PC-3 (cell line): Measurements from ENCODE around the gene BANK1. TPM values are rescaled to one million over a fixed set of nuclear protein-coding genes. Genes with fewer than 3 reads are reported as not detected.
A peak's percentile ranks its signal among the peaks of the same experiment; 100 is the strongest.

Experiments
- ATAC-seq: fragments of 200-7000 bp; cut with Tn5 transposase; 2 replicates; pipeline ENCODE4 v1.9.1; 2020; ENCODE audit warnings: mild to moderate bottlenecking, moderate library complexity
- BruUV-seq: library from RNA; stranded (reverse); fragments of 400-500 nt; replicated peaks from 2 replicates; lab custom pipeline; 2021; lab: Mats Ljungman, UMichigan
- CTCF ChIA-PET: fragments of 300-600 bp; sonication (Branson Sonifier 250); formaldehyde crosslinking; loops from one replicate; lab custom pipeline; 2022; ENCODE audit warnings: antibody characterized with exemption; lab: Charles Lee
- POLR2A ChIA-PET: fragments of 300-600 bp; sonication (Branson Sonifier 250); formaldehyde crosslinking; loops from one replicate; lab custom pipeline; 2022; ENCODE audit warnings: antibody characterized with exemption; ENCODE audit not compliant: unreplicated experiment; lab: Charles Lee
- DNase-seq: peaks from one replicate; pipeline ENCODE4 v3.0.0-alpha.2; 2015
- H2AFZ ChIP-seq: fragments of 300-600 bp; sonication (generic); 2 replicates; pipeline ENCODE4 v1.6.0; 2016; ENCODE audit warnings: antibody characterized with exemption, low read length
- H3F3A ChIP-seq: fragments of 300-600 bp; sonication (generic); one replicate; pipeline ENCODE4 v1.6.0; 2017; ENCODE audit warnings: antibody characterized with exemption, low read length, control low read depth, mild to moderate bottlenecking; ENCODE audit not compliant: unreplicated experiment
- H3K27ac ChIP-seq: fragments of 300-600 bp; sonication (generic); 2 replicates; pipeline ENCODE4 v1.5.1; 2016; ENCODE audit warnings: mild to moderate bottlenecking, low read length
- H3K27me3 ChIP-seq: fragments of 300-600 bp; sonication (generic); 2 replicates; pipeline ENCODE4 v1.6.1; 2016; ENCODE audit warnings: low read length, mixed read lengths
- H3K36me3 ChIP-seq: fragments of 300-600 bp; sonication (generic); 2 replicates; pipeline ENCODE4 v1.6.1; 2016; ENCODE audit warnings: low read depth, mixed run types, low read length, mixed read lengths
- H3K4me1 ChIP-seq: fragments of 300-600 bp; sonication (generic); 2 replicates; pipeline ENCODE4 v1.5.1; 2016; ENCODE audit warnings: low read length; ENCODE audit not compliant: insufficient read depth
- H3K4me2 ChIP-seq: fragments of 300-600 bp; sonication (generic); 2 replicates; pipeline ENCODE4 v1.6.0; 2016; ENCODE audit warnings: low read length
- H3K4me3 ChIP-seq: fragments of 300-600 bp; sonication (generic); 2 replicates; pipeline ENCODE4 v1.5.1; 2016; ENCODE audit warnings: mild to moderate bottlenecking, low read length, mixed read lengths
- H3K79me2 ChIP-seq: fragments of 300-600 bp; sonication (generic); 2 replicates; pipeline ENCODE4 v1.6.1; 2017; ENCODE audit warnings: low read length, mixed read lengths
- H3K9ac ChIP-seq: fragments of 300-600 bp; sonication (generic); 2 replicates; pipeline ENCODE4 v1.6.0; 2016; ENCODE audit warnings: mild to moderate bottlenecking, low read length
- H3K9me2 ChIP-seq: fragments of 300-600 bp; sonication (generic); replicated peaks from 2 replicates; pipeline ENCODE4 v1.6.1; 2016; ENCODE audit warnings: mixed run types, low read length, mixed read lengths
- H3K9me3 ChIP-seq: fragments of 300-600 bp; sonication (generic); 2 replicates; pipeline ENCODE4 v1.6.1; 2016; ENCODE audit warnings: low read length, mixed read lengths
- H4K20me1 ChIP-seq: fragments of 300-600 bp; sonication (generic); 2 replicates; pipeline ENCODE4 v1.6.1; 2016; ENCODE audit warnings: low read length, mixed read lengths
- CTCF ChIP-seq: fragments of 300-600 bp; sonication (generic); conservative IDR thresholded peaks from 2 replicates; pipeline ENCODE4 v1.5.1; 2017; ENCODE audit warnings: antibody characterized with exemption, low read depth, mild to moderate bottlenecking, low read length
- EZH2 ChIP-seq: fragments of 300-600 bp; sonication (generic); IDR thresholded peaks from one replicate; pipeline ENCODE4 v1.6.1; 2017; ENCODE audit warnings: antibody characterized with exemption, mild to moderate bottlenecking, low read length; ENCODE audit not compliant: unreplicated experiment
- EZH2phosphoT487 ChIP-seq: fragments of 300-600 bp; sonication (generic); IDR thresholded peaks from 2 replicates; pipeline ENCODE4 v1.6.1; 2018; ENCODE audit warnings: mild to moderate bottlenecking, antibody characterized with exemption, low read length, borderline replicate concordance
- intact Hi-C: fragments of 100-400 bp; cut with micrococcal nuclease; formaldehyde crosslinking; loops from 2 replicates; pipeline ENCODE4 v1.9.0; 2023
- total RNA-seq: library from RNA; depleted of rRNA; stranded (reverse); fragments of >200 nt; gene quantifications from 2 replicates; pipeline ENCODE4 v1.2.3, GENCODE V29; 2014

Gene BANK1
- total RNA-seq, 1 experiment from 2014 or later, result 1.5 TPM

GRCh38 chr4:101833480-101833879 lies 43.0 kb downstream of the BANK1 start:
- intact Hi-C loops, result no loop called here
- CTCF ChIA-PET, result no interaction called here

GRCh38 chr4:101835121-101835904 lies 44.8 kb downstream of the BANK1 start:
- intact Hi-C loops, result no loop called here
- peak overlapping the region; percentile 20 for H2AFZ ChIP-seq
- no TSS peak for BruUV-seq

More at GRCh38 chr4:101833480-101833879, 43.0 kb downstream of the BANK1 start:
- Histone ChIP-seq H3K9me3 (no peaks in the 10 kb centered on the region), H4K20me1 (no peaks in the 10 kb centered on the region), H3K79me2 (no peaks in the 10 kb centered on the region), H3K4me2 (no peak overlapping the region), H2AFZ (no peak overlapping the region), H3F3A (no peaks in the 10 kb centered on the region), H3K4me1 (peaks cover 30% of the 10 kb centered on the region), H3K4me3 (no peak overlapping the region), H3K9me2 (no peaks in the 10 kb centered on the region), H3K9ac (no peak overlapping the region), H3K36me3 (no peaks in the 10 kb centered on the region), H3K27me3 (no peaks in the 10 kb centered on the region), H3K27ac (no peak overlapping the region)
- POLR2A ChIA-PET, result no interaction called here
- no peak for DNase-seq
- no peak for TF ChIP-seq EZH2phosphoT487
- BruUV-seq, result no TSS peak
- ATAC-seq, result no peak

DNA sequence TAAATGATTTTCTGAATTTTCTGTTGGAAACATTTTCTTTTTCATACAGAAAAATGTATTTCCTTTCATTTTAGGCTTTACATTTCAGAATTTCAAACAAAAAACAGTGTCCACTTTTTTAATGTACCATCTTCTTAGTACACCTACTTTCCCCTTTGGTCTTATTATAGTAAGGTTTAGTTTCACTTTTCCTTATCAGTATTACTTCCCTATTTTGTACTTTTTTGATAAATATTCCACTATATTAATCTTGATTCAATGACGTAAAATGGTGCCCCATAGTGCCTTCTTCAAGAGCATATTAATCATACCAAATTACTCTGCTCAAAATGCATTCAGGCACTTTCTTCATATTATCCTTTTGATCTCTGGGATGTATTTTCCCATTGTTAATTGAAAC lies 52.5 kb downstream of the BANK1 start:
- H3K4me1 ChIP-seq, result no peaks in the 10 kb centered on the region
- H3K27ac ChIP-seq, result no peak overlapping the region
- H3K4me2 ChIP-seq, result no peak overlapping the region
- CTCF ChIA-PET, result no interaction called here
- TF ChIP-seq CTCF (no peak), EZH2 (no peak), EZH2phosphoT487 (no peak)
- ATAC-seq, result no peak
- H3K27me3 ChIP-seq, result no peaks in the 10 kb centered on the region
- no peaks in the 10 kb centered on the region for H3K9me2 ChIP-seq
- intact Hi-C loops, result no loop called here
- no peaks in the 10 kb centered on the region for H4K20me1 ChIP-seq
- H3K36me3 ChIP-seq, result no peaks in the 10 kb centered on the region
- no peaks in the 10 kb centered on the region for H3K9me3 ChIP-seq
- POLR2A ChIA-PET, result no interaction called here
- no peaks in the 10 kb centered on the region for H3F3A ChIP-seq
- H3K4me3 ChIP-seq, result no peak overlapping the region
- DNase-seq, result no peak
- no TSS peak for BruUV-seq
- no peaks in the 10 kb centered on the region for H3K79me2 ChIP-seq
- no peak overlapping the region for H2AFZ ChIP-seq
- no peak overlapping the region for H3K9ac ChIP-seq

More at GRCh38 chr4:101835121-101835904, 44.8 kb downstream of the BANK1 start:
- TF ChIP-seq EZH2 (no peak), EZH2phosphoT487 (no peak), CTCF (no peak)
- Histone ChIP-seq H3K9me3 (no peaks in the 10 kb centered on the region), H3K27me3 (no peaks in the 10 kb centered on the region), H3K9me2 (no peaks in the 10 kb centered on the region), H3K79me2 (no peaks in the 10 kb centered on the region), H3K36me3 (no peaks in the 10 kb centered on the region), H3K9ac (no peak overlapping the region), H3F3A (no peaks in the 10 kb centered on the region), H3K4me3 (peak overlapping the region; percentile 10; the same call in 1 of the 2 replicates), H3K27ac (peak overlapping the region; percentile 14; the same call in 1 of the 2 replicates), H3K4me1 (peaks cover 30% of the 10 kb centered on the region), H4K20me1 (no peaks in the 10 kb centered on the region), H3K4me2 (peak overlapping the region; percentile 65)
- peak; percentile 54 for DNase-seq
- POLR2A ChIA-PET, result interaction anchor here (0.6 kb wide), 1 partner anchor 212 kb away, joined by 3 read pairs; no protein-coding TSS in a partner anchor
- ATAC-seq, result peak; percentile 63
- CTCF ChIA-PET, result no interaction called here
